GF-D8 (cell line): Measurements from ENCODE around the gene ROCK2.

ENCODE experiments used
- DNase-seq: peaks from one replicate; lab custom pipeline; 2025; lab: John Stamatoyannopoulos, UW

The ROCK2 gene

DNA sequence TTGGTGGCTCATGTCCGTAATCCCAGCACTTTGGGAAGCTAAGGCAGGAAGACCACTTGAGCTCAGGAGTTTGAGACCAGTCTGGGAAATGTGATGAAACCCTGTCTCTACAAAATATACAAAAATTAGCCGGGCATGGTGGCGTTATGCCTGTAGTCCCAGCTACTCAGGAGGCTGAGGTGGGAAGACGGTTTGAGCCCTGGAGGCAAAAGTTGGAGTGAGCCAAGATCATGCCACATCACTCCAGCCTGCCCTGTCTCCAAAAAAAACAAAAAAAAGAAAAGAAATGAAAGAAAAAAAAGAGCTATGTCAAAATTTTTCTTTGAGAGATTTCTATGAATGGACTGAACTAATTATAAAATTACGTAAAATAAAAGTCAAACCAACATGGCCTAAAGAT, 34.7 kb downstream of the ROCK2 start:
- no peak for DNase-seq

DNA sequence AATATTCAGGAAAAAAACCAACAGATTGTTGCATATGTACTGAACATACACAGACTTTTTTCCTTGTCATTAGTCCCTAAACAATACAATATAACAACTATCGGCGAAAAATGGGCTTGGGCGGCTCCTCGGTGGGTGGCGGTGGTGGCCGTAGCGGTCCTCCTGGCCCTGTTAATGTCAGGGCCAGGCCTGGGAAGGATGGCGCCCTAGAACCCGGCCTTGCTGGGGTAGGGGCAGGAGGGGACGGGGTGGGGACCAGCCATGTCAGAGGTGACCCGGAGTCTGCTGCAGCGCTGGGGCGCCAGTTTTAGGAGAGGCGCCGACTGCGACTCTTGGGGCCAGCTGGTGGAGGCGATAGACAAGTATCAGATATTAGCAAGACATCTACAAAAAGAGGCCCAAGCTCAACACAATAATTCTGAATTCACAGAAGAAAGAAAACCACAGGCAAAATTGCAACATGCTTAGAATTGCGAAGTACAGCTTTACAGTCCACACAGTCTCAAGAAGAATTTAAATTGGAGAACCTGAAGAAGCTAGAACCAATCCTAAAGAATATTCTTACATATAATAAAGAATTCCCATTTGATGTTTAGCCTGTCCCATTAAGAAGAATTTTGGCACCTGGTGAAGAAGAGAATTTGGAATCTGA, 36.5 kb downstream of the ROCK2 start:
- DNase-seq: no peak

DNA sequence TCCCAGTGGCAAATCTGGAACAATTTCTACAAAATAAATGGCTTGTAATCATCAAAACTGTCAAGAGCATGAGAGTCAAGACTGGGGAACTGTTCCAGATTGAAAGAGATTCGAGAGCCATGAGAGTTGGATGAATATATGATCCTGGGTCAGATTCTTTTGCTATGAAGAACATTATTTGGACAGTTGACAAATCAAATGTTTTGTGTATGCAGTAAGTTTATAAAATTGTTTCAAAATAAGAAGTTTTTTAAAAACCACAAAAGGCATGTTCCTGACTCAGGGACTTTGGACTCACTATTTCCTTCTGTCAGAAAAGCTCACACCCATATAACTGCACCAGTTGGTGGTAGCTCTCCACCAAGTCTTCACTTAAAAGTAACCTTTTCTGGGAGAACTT, 38.5 kb downstream of the ROCK2 start:
- no peak for DNase-seq

DNA sequence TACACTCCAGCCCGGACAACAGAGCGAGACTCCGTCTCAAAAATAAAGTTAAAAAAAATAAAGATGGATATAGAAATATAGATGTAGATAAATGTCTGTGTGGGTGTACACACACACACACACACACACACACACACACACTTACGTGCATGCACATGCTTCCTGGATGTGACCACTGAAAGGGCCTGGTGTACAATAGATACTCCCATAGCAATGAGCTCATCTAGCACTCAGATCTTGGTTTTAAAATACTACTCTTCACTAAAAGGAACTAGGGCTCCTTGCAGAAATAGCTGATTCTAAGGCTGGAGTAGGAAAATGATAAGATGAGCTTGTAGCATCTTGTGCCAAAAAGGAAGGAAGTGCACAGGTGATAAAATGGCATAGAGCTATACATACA, 39.1 kb downstream of the ROCK2 start:
- no peak for DNase-seq

DNA sequence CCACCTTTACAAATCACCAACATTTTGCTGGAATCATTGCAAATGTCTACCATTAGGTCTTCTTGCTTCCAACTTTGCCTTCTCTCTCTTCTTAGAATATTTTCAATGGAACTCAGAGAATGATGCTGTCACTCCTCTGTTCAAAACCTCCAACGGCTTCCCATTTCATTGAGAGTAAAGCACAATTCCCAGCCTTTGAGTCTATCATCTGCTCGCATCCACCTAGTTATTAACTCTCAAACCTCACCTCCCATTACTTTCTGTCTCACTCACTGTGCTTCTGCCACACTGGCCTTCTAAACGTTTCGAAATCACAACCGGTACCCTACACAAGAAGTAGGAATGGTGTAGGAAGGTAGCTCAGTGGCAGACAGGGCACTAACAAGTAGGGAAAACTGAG, 40.0 kb downstream of the ROCK2 start:
- DNase-seq: no peak

DNA sequence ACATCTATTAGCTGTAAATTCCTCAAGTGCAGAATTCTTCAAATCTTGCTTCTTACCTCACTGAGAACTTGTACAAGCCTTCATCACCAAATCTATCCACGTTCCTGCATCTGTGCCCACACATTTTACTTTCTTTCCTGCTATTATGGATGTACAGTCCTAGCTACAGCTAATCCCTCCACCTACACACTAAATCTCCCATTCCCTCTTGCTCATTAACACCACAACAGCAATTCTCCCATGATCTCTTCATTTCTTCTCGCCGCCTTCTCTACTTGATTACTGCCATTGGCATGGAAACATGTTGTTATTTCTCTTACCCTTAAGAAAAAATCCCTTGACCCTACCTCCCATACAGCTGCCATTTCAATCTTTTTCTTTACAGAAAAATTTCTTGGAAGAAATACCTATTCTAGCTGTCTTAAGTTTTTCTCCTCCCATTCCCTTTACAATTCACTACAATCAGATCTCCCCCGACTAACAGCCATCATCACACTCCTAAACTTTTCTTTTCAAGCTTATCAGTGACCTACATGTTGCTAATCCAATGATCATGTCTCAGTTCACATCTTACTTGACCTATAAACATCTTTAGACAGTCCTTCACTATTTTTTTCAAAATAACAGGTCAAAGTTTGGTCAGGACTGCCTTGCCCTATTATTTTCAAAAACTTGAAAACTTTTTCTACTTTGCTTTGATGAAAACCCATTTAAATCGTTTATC, 41.0 kb downstream of the ROCK2 start:
- DNase-seq: no peak

DNA sequence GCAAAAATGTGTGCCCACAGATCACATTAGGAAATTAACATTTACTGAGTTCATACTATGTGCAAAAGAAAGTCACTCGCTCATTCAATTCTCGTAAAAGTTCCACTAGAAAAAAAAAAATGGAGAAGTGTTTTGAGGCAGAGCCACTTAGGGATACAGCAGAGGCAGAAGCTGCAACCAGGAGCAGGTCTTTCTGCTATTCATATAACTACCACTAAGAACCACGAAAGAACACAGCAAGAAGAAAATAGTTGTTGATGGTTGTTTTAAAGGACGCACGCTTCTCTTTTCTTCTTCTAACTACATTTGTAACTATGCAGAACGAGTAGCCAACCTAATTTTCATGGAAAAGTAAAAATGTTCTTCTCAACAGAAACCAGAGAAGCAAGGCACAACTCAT, 45.0 kb downstream of the ROCK2 start:
- DNase-seq: no peak

DNA sequence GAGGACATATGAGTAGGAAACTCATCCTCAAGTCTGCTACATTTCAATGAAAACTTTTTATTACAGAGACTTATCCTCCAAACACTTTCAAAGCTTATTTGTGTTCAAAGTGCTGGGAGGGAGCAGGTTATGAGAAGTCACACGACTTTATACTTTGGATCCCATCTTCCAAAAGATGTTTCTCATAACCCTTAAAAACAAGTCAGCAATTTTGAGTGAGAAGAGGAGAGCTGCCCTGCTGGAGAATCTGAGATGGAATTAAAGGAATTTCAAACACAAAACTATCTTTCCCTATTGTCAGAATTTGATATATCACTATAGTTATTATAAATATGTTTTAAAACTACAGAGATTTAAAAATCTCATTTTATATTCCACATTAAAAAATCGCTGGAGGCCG, 45.8 kb downstream of the ROCK2 start:
- DNase-seq: no peak

DNA sequence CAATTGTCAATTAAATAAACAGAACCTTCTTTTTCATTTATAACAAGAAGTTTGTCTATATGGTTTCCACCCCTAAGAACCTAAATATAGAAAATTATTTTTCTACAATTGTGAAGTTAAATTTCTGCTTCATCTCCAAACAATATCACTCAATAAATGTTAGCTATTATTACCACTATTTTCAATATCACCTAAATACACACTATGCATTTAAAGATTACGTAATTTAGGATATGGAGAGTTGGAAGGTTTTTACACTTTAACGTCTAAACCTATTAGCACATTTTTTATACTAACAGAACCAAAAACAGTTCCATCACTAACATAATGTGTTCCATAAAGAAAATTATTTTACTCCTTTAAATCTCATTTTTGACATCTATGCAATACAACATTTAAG, 48.0 kb downstream of the ROCK2 start:
- no peak for DNase-seq

DNA sequence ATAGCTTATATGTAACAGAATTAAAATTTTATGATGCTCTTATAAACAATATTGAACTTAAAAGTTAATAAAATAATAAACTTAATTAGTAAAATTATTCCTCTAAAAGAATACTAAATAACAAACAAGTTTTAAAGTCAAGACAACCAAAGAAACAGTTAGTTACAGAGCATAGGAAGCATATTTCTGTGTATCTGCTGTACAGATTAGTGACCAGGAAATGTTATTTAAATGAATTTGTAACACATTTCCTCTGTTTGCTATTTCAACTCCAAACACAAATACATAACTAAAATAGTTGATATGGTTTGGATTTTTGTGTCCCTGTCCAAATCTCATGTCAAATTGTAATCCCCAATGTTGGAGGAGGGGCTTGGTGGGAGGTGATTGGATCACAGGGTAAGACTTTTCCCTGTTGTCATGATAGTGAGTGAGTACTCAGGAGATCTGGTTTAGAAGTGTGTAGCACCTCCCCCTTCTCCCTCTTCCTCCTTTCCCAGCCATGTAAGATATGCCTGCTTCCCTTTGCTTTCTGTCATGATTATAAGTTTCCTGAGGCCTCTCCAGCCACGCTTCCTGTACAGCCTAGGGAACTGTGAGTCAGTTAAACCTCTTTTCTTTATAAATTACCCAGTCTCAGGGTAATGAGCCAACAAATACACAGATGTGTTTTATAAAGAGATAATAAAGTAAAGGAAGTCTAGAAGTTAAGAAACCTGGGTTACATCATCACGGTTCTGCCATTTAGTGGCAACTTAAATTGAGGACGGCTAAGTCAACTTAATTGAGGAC, 51.8 kb downstream of the ROCK2 start:
- peak; percentile 97 for DNase-seq

DNA sequence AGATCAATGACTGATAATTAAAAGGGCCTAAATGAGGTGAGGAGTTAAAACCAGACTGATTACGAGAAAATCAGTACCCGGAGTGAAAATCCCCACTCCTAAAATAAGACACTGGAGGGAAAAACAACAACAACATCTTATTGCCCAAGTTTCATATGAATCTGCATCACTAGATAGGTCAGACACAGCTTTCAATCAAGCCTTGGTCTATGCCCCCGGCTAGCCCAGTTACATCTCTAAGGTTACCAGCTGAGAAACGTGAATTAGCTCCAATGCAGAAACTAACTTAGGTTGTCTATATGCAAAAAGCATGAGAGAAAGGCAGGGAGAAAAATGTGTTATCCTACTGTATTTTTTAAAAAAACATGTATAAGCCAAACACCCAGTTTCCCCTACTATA, 53.7 kb downstream of the ROCK2 start:
- DNase-seq: no peak

DNA sequence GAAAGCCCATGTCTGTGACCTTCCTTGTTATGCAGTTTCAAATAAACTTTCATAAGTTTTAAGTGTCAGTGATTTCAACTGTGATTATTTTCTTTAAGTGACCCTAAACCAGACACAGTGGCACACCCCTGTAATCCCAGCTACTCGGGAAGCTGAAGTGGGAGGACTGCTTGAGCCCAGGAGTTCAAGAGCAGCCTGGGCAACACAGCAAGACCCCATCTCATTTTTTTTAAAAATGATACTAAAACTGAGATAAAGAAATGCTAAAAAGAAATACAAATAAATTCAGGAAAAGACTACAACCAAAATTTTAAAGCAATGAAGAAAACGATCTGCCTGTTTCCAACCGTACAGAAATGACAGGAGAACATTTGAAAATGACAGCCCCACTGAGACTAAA, 54.2 kb downstream of the ROCK2 start:
- no peak for DNase-seq

DNA sequence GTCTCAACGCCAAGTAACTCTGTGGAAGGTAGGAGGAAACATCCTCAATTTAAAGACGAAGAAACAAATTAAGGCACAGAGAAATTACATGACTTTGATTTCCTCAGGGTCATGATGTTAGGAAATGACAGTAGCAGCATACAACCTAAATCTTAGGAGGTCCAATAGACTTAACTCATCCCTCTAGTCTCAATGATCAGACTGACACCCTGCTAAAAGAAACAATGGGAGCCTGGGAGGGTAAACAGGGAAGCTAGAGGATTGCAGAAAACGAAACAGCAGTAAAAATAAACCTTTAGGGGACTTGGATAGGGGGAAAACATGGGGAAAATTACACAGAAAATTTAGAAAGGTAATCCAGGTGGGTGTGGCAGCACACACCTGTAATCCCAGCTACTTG, 56.0 kb downstream of the ROCK2 start:
- no peak for DNase-seq

DNA sequence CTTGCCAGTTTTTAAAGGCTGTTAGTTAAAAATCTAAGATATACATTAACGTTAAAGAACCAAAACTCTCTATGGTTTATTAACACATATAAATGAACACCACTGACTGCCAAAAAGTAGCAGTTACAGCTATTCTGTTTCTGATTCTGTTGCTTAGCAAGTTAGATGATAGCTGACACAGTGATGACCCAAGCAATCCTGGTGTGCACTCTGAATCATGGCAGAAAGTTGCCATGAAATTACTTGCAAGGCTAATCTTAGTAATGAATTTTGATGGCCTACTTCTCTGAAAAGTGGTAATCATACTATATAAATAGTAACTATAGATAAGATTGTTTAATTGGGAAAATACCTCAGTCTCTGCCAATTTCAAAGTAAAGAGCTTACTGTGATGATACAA, 57.7 kb downstream of the ROCK2 start:
- no peak for DNase-seq

DNA sequence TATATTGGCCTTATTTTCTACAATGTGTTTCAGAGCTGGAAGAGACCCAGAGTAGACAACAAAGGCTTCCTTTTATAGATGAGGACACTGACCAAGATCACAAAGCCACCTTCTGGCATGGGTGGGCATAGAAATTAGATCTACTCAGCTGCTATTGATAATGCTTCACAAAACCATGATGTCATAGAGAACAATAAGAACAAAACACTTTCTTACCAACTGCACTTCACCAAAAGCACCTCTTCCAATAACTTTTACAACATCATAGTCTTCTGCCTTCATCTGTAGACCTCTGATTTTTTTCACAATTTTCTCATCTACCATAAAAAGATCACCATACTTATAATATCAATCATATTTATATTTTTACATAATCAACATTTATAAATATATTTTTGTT, 58.1 kb downstream of the ROCK2 start:
- DNase-seq: no peak

DNA sequence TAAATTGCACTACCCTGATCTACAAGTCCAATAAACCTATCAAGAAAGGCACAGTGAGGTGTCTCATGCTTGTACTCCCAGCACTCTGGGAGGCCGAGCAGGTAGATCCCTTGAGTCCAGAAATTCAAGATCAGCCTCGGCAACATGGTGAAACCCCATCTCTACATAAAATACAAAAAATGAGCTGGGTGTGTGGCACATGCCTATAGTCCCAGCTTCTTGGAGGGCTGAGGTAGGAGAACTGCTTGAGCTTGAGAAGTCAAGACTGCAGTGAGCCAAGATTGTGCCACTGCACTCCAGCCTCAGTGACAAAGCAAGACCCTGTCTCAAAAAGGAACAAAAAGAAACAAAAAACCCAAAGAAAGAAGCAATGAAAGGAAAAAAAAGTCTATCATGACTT, 58.9 kb downstream of the ROCK2 start:
- DNase-seq: no peak

DNA sequence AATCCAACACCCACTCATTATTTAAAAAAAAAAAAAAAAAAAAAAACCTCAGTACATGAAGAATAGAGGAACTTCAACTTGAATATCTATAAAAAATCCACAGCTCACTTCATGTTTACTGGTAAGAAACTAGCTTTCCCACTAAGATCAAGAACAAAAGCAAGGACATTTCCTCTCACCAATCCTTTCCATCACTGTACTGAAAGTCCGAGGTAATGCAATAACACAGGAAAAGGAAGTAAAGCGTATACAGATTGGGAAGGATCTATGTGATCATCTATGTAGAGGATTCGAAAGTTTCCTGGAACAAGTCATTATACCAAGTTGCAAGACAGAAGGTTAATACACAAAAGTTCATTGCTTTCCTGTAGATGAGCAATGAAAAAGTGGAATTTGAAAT, 63.2 kb downstream of the ROCK2 start:
- DNase-seq: peak; percentile 23

DNA sequence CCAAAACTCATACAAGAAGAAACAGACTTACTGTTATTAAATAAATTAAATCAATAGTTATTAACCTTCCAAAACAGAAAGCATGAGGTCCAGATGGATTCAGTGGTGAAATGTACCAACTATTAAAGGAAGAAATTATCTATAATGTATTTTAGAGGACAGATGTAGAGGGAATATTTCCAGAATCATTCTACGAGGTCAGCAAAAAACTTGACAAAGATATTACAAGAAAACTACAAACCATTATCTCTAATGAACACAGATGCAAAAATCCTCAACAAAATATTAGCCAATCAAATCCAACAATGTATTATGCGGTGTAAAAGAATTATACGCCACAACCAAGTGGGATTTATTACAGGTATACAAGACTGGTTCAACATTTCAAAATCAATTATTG, 63.7 kb downstream of the ROCK2 start:
- DNase-seq: no peak

DNA sequence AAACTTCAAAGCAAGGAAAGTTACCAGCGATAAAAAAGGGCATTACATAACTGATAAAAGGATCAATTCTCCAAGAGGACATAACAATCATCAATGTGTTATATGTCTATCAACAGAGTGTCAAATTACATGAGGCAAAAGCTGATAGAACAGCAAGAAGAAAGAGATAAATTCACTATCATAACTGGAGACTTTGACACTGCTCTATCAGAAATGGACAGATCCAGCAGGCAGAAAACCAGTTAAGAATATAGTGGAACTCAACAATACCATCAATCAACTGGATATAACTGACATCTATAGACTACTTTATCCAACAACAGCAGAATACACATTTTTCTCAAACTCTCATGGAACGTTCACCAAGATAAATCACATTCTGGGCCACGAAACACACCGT, 65.0 kb downstream of the ROCK2 start:
- no peak for DNase-seq

DNA sequence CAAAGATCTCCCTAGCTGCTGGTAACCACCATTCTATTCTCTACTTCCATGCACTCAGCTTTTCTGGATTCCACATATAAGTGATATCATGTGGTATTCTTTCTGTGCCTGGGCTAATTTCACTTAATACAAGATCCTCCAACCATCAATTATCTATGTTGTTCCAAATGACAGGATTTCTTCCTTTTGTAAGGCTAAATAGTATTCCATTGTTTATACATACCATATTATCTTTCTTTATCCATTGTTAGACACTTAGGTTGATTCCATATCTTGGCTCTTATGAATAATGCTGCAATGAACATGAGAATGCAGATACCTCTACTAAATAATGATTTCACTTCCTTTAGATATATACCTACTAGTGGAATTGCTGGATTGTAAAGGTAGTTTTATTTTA, 66.2 kb downstream of the ROCK2 start:
- DNase-seq: no peak

DNA sequence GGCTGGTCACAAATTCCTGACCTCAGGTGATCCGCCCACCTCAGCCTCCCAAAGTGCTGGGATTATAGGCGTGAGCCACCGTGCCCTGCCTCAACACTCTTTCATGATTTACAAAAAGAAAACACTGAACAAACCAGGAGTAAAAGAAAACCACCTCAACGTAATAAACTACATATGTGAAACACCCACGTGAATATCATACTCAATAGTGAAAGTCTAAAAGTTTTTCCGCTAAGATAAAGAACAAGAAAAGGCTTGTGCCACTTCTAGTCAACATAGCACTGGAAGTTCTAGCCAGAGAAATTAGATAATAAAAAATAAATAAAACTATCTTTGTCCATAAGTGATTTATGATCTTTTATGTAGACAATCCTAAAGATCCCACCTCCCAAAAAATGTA, 68.5 kb downstream of the ROCK2 start:
- DNase-seq: no peak

DNA sequence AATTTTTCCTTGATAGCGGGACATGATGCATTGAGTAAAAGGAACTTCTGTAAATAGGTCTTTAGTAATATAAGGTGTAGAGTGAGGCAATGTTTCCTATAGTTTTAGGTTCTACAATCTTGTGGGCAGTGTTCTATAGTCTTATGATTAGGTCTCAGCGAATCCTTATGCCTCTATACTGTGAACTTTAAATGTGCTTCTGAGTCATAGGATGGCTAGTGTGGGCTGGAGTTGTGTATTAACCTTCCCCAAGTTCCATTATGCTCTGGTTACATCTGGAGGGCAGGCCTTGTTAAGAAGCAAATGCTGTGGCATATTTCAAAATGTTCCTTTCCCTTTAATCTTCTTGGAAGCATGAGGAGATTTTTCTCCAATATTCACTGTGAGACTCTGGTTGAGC, 73.5 kb downstream of the ROCK2 start:
- peak; percentile 8 for DNase-seq

DNA sequence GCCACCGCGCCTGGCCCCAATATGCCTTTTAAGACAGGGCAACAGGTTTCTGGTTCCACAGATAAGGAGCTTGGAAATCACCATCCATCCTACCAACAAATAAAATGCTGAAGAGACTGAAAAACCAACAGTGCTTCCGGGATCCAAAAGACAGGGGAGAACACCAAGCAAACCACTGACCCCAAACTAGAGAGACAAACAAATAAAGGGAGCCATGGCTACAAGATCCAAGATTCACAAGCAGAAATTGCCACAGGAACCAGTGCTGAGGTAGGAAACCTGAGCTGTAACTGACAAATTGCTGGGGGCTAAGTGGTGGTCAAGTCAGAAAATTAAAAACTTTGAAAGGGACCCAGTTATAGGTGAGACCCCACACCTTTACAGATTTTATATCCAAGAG, 76.5 kb downstream of the ROCK2 start:
- DNase-seq: no peak
